ENCODE results near the gene KCNQ2. TPM values are rescaled to one million over a fixed set of nuclear protein-coding genes. Genes with fewer than 3 reads are reported as not detected.

KCNQ2 gene
- total RNA-seq, 4 donors from 2014 or later: 0.19 to 0.40 (median 0.40) TPM; not detected in 1

- 39% methylated on average over 2 of the region's 24 CpGs; no CpG with 5 or more reads in 1 of the 2 donors for WGBS, 2 donors (ENCODE audit: low coverage in 1 of 2)
- Histone ChIP-seq H3K4me3 (no peak overlapping the region), H3K27ac (no peak overlapping the region), H3K36me3 (no peaks in the 10 kb centered on the region), H3K9me3 (peaks cover 0 to 8% (median 0%) of the 10 kb centered on the region in 3 donors), H3K4me1 (peaks cover 0 to 7% (median 0%) of the 10 kb centered on the region in 3 donors), H3K27me3 (peaks cover 75% of the 10 kb centered on the region)
- TF ChIP-seq EP300 (IDR thresholded peaks at IDR 0.05): no peak
- TF ChIP-seq POLR2A (IDR thresholded peaks at IDR 0.05): no peak
- TF ChIP-seq CTCF (IDR thresholded peaks at IDR 0.05): no peak
- TF ChIP-seq POLR2AphosphoS5 (IDR thresholded peaks at IDR 0.05): no peak
- ATAC-seq: no peak
These were observed 18.0 kb upstream of the KCNQ2 start for GRCh38 chr20:63490416-63490815.

GRCh38 chr20:63488315-63489251 lies 16.1 kb upstream of the KCNQ2 start:
- H3K27me3 ChIP-seq: peaks cover 80% of the 10 kb centered on the region
- H3K27ac ChIP-seq: no peak overlapping the region
- peaks cover 0 to 7% (median 0%) of the 10 kb centered on the region in 3 donors for H3K4me1 ChIP-seq
- H3K4me3 ChIP-seq: no peak overlapping the region
- ATAC-seq: peak; percentile 31
- TF ChIP-seq CTCF (IDR thresholded peaks at IDR 0.05) (no peak), EP300 (IDR thresholded peaks at IDR 0.05) (no peak), POLR2A (IDR thresholded peaks at IDR 0.05) (no peak), POLR2AphosphoS5 (IDR thresholded peaks at IDR 0.05) (no peak)
- no peaks in the 10 kb centered on the region for H3K36me3 ChIP-seq
- H3K9me3 ChIP-seq: peaks cover 0 to 8% (median 0%) of the 10 kb centered on the region in 3 donors
- WGBS, 2 donors (ENCODE audit: low coverage in 1 of 2): no CpG with 5 or more reads among the region's 83 CpGs

- Histone ChIP-seq H3K27me3 (peaks cover 87% of the 10 kb centered on the region), H3K4me3 (no peak overlapping the region), H3K4me1 (peaks cover 0 to 7% (median 0%) of the 10 kb centered on the region in 3 donors), H3K27ac (no peak overlapping the region), H3K36me3 (no peaks in the 10 kb centered on the region), H3K9me3 (peaks cover 0 to 8% (median 0%) of the 10 kb centered on the region in 3 donors)
- no CpG with 5 or more reads among the region's 40 CpGs for WGBS, 2 donors (ENCODE audit: low coverage in 1 of 2)
- TF ChIP-seq CTCF (IDR thresholded peaks at IDR 0.05) (no peak), POLR2AphosphoS5 (IDR thresholded peaks at IDR 0.05) (no peak), EP300 (IDR thresholded peaks at IDR 0.05) (no peak), POLR2A (IDR thresholded peaks at IDR 0.05) (no peak)
- no peak for ATAC-seq
These were observed 15.4 kb upstream of the KCNQ2 start for GRCh38 chr20:63487781-63488241.

GRCh38 chr20:63487116-63487764 lies 14.8 kb upstream of the KCNQ2 start:
- no peak for TF ChIP-seq POLR2A (IDR thresholded peaks at IDR 0.05)
- no peak for TF ChIP-seq CTCF (IDR thresholded peaks at IDR 0.05)
- TF ChIP-seq POLR2AphosphoS5 (IDR thresholded peaks at IDR 0.05): no peak
- TF ChIP-seq EP300 (IDR thresholded peaks at IDR 0.05): no peak
- Histone ChIP-seq H3K9me3 (peaks cover 0 to 8% (median 0%) of the 10 kb centered on the region in 3 donors), H3K4me3 (no peak overlapping the region), H3K27ac (no peak overlapping the region), H3K36me3 (no peaks in the 10 kb centered on the region), H3K4me1 (peaks cover 0 to 7% (median 0%) of the 10 kb centered on the region in 3 donors), H3K27me3 (peaks cover 93% of the 10 kb centered on the region)
- WGBS, 2 donors (ENCODE audit: low coverage in 1 of 2): 56% methylated on average over 5 to 6 of the region's 14 CpGs
- no peak for ATAC-seq

All from gastroesophageal sphincter (tissue), 4 donors.